A549 (cell line): ENCODE measurements around the gene USP2. TPM values are rescaled to one million over a fixed set of nuclear protein-coding genes. Genes with fewer than 3 reads are reported as not detected.

Experiments
- ATAC-seq, 2 experiments: fragments of 200-7000 bp in 1 of 2; fragments of >200 bp in 1 of 2; cut with Nextera tagmentation in 1 of 2; cut with Tn5 transposase in 1 of 2; 3 replicates each; pipeline versions ENCODE4 v1.8.0 to v1.9.1; 2018 to 2020; ENCODE audit warnings: mild to moderate bottlenecking in 1 of 2, moderate library complexity in 1 of 2
- CTCF ChIA-PET: fragments of 300-600 bp; sonication (Branson Sonifier 250); formaldehyde crosslinking; extraction: SDS; loops from one replicate; lab custom pipeline; 2021; ENCODE audit warnings: antibody characterized with exemption, inconsistent platforms; lab: Yijun Ruan, JAX
- POLR2A ChIA-PET: fragments of 350-600 bp; formaldehyde crosslinking; extraction: SDS; loops from one replicate; lab custom pipeline; 2021; ENCODE audit warnings: antibody characterized with exemption, inconsistent platforms; lab: Yijun Ruan, JAX
- DNase-seq, 2 experiments: peaks; one replicate each; pipeline versions ENCODE4 v3.0.0 to v3.0.0-alpha.2; 2011 to 2016; ENCODE audit warnings: low read depth in 1 of 2, low spot score in 1 of 2
- FAIRE-seq: peaks from 2 replicates; lab custom pipeline; 2011; peaks lifted over from hg19 to GRCh38; lab: Jason Lieb, UNC
- H3K27ac ChIP-seq, 2 experiments: fragments of >200 bp; sonication (Bioruptor Twin); formaldehyde crosslinking; 3 replicates each; pipeline ENCODE4 v1.5.1; 2016 to 2017
- H3K4me1 ChIP-seq: fragments of >200 bp; sonication (Bioruptor Twin); formaldehyde crosslinking; 3 replicates; pipeline ENCODE4 v1.6.1; 2016
- H3K4me2 ChIP-seq: fragments of >200 bp; sonication (Bioruptor Twin); formaldehyde crosslinking; 3 replicates; pipeline ENCODE4 v1.6.1; 2016
- H3K4me3 ChIP-seq: fragments of >200 bp; sonication (Bioruptor Twin); formaldehyde crosslinking; 3 replicates; pipeline ENCODE4 v1.5.1; 2016
- H3K9me3 ChIP-seq: fragments of >200 bp; sonication (Bioruptor Twin); formaldehyde crosslinking; 3 replicates; pipeline ENCODE4 v1.6.1; 2016
- CEBPB ChIP-seq, 2 experiments: fragments of >200 bp in 1 of 2; sonication (Bioruptor Twin) in 1 of 2; formaldehyde crosslinking in 1 of 2; IDR thresholded peaks; 2 replicates each; pipeline ENCODE4 v1.6.1; 2012 to 2016
- CHD4 ChIP-seq: fragments of 200-600 bp; sonication (generic); IDR thresholded peaks from 2 replicates; pipeline ENCODE4 v1.6.1; 2016; ENCODE audit warnings: antibody characterized with exemption, mild to moderate bottlenecking, borderline replicate concordance
- ESRRA ChIP-seq: fragments of 150-350 bp; IDR thresholded peaks from 2 replicates; pipeline ENCODE4 v1.6.1; 2014; ENCODE audit warnings: mild to moderate bottlenecking, low read length, borderline replicate concordance
- FOXS1 ChIP-seq: fragments of 250-450 bp; sonication (Bioruptor Pico); IDR thresholded peaks from 2 replicates; pipeline ENCODE4 v1.5.0; 2020; ENCODE audit warnings: mild to moderate bottlenecking, moderate library complexity
- GATA3 ChIP-seq: IDR thresholded peaks from 2 replicates; pipeline ENCODE4 v1.6.1; 2012; ENCODE audit warnings: borderline replicate concordance
- HDAC2 ChIP-seq: fragments of 200-600 bp; sonication (generic); IDR thresholded peaks from 2 replicates; pipeline ENCODE4 v1.6.1; 2016
- HOXA7 ChIP-seq: fragments of 250-450 bp; sonication (Bioruptor Pico); IDR thresholded peaks from 2 replicates; pipeline ENCODE4 v1.5.0; 2020; ENCODE audit warnings: mild to moderate bottlenecking, moderate library complexity
- HOXB5 ChIP-seq: fragments of 250-450 bp; sonication (Bioruptor Pico); IDR thresholded peaks from 2 replicates; pipeline ENCODE4 v1.5.0; 2020; ENCODE audit warnings: mild to moderate bottlenecking, moderate library complexity
- KDM1A ChIP-seq: fragments of 200-600 bp; sonication (generic); IDR thresholded peaks from 2 replicates; pipeline ENCODE4 v1.6.1; 2016; ENCODE audit warnings: low read depth, mild to moderate bottlenecking
- KDM5A ChIP-seq: fragments of 200-600 bp; sonication (generic); IDR thresholded peaks from 2 replicates; pipeline ENCODE4 v1.6.1; 2016; ENCODE audit warnings: antibody characterized with exemption, mild to moderate bottlenecking
- MAZ ChIP-seq: fragments of 150-350 bp; IDR thresholded peaks from 2 replicates; pipeline ENCODE4 v1.6.1; 2014; ENCODE audit warnings: antibody characterized with exemption, low read depth, low read length, borderline replicate concordance
- NFE2L2 ChIP-seq: fragments of 150-350 bp; conservative IDR thresholded peaks from 2 replicates; pipeline ENCODE4 v1.6.1; 2014; ENCODE audit warnings: low read length
- PBX3 ChIP-seq: IDR thresholded peaks from 2 replicates; pipeline ENCODE4 v1.6.1; 2012
- SMC3 ChIP-seq: fragments of >200 bp; sonication (Bioruptor Twin); formaldehyde crosslinking; IDR thresholded peaks from 3 replicates; pipeline ENCODE4 v1.6.1; 2018; ENCODE audit warnings: inconsistent platforms
- SREBF2 ChIP-seq: fragments of 450-650 bp; IDR thresholded peaks from 2 replicates; pipeline ENCODE4 v1.6.1; 2014; ENCODE audit warnings: mild to moderate bottlenecking, moderate library complexity
- ZFP36 ChIP-seq: fragments of 450-650 bp; IDR thresholded peaks from 2 replicates; pipeline ENCODE4 v1.6.1; 2014; ENCODE audit warnings: borderline replicate concordance; ENCODE audit not compliant: partially characterized antibody
- WGBS: methylation state at CpG from one replicate; pipeline ENCODE4 v1.1.6; 2017; ENCODE audit errors: missing lambda C conversion rate; 5-methylcytosine and 5-hydroxymethylcytosine counted together
- polyA plus RNA-seq, 4 experiments: library from polyadenylated mRNA; depleted of rRNA in 3 of 4; stranded (reverse); fragments of >200 nt; fragmentation: RNase III in 1 of 4; extraction: RNeasy Plus Mini Kit Qiagen cat#74134 plus additional on column Dnase treatment in 1 of 4; gene quantifications; 2 replicates in 3 of 4; 3 replicates in 1 of 4; pipeline ENCODE4 v1.2.3, GENCODE V29; 2011 to 2017
- TF ChIP-seq, protein P1 (sequence below): fragments of 200-600 bp; sonication (generic); IDR thresholded peaks from 2 replicates; pipeline ENCODE4 v1.6.1; 2016; ENCODE audit warnings: antibody characterized with exemption, mild to moderate bottlenecking, moderate library complexity
- TF ChIP-seq, protein P2 (sequence below): fragments of >200 bp; sonication (Bioruptor Twin); formaldehyde crosslinking; IDR thresholded peaks from 3 replicates; pipeline ENCODE4 v1.6.1; 2016
- TF ChIP-seq, protein P3 (sequence below): fragments of 450-650 bp; IDR thresholded peaks from 2 replicates; pipeline ENCODE4 v1.6.1; 2014; ENCODE audit warnings: antibody characterized with exemption
- TF ChIP-seq, protein P4 (sequence below): fragments of 250-450 bp; sonication (Bioruptor Pico); IDR thresholded peaks from 2 replicates; pipeline ENCODE4 v1.5.0; 2021; ENCODE audit warnings: mild to moderate bottlenecking, moderate library complexity, borderline replicate concordance

Gene USP2
- polyA plus RNA-seq, 2 of the 4 experiments (the other 2 are of a cell fraction), result 0.30 to 0.48 TPM

DNA sequence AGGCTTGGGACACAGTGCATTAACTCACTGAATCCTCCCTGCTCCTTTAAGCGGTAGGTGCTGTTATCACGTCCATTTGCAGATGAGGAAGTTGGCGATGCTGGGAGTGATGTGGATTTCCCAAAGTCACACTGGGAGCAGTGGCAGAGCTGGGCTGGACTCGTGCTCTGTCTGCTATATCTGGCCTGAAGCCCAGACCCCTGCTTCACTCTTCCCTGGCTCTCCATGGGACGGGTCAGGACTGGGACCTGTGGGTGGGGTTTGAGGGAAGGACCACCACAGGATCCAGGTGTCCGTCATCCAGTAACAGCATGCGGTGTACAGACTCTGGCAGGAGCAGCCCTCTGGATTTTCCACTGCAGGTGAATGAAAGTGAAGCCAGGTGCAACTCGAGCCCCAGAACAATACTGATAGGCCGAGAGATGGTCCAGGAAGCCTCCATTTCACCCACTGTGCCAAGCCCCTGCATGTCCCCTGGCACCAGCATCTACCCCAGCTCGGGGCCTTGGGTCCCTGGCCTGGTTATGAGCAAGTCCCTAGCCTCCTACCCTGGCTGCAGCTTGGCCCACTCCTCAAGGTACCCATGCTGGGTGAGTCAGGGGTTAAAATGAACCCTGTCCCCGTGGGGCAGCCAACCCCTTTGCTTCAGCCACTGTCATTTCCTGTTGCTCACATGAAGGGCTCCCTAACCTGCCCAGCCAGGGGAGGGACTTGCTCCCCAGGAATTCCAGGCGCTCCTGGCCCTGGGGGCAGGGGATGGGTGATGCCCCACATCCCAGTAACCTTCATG is 4.2 kb downstream of the USP2 start:
- Histone ChIP-seq H3K4me3 (no peak overlapping the region), H3K9me3 (no peaks in the 10 kb centered on the region), H3K4me2 (no peak overlapping the region), H3K4me1 (peaks cover 10% of the 10 kb centered on the region; the same call in 1 of the 3 replicates), H3K27ac (no peak overlapping the region)
- WGBS, result 69% methylated on average over 4 of the region's 12 CpGs
- DNase-seq, result no peak
- FAIRE-seq, result no peak
- ChIA-PET POLR2A (interaction anchor here (1.7 kb wide), 1 partner anchor 16 kb away, joined by 5 read pairs; no protein-coding TSS in a partner anchor), CTCF (interaction anchor here (0.5 to 20.0 kb wide), 7 partner anchors 9 to 168 kb away, joined by 3 to 341 read pairs (median 12); partner anchors contain the start of genes C1QTNF5 and RNF26)
- TF ChIP-seq, protein P1, sequence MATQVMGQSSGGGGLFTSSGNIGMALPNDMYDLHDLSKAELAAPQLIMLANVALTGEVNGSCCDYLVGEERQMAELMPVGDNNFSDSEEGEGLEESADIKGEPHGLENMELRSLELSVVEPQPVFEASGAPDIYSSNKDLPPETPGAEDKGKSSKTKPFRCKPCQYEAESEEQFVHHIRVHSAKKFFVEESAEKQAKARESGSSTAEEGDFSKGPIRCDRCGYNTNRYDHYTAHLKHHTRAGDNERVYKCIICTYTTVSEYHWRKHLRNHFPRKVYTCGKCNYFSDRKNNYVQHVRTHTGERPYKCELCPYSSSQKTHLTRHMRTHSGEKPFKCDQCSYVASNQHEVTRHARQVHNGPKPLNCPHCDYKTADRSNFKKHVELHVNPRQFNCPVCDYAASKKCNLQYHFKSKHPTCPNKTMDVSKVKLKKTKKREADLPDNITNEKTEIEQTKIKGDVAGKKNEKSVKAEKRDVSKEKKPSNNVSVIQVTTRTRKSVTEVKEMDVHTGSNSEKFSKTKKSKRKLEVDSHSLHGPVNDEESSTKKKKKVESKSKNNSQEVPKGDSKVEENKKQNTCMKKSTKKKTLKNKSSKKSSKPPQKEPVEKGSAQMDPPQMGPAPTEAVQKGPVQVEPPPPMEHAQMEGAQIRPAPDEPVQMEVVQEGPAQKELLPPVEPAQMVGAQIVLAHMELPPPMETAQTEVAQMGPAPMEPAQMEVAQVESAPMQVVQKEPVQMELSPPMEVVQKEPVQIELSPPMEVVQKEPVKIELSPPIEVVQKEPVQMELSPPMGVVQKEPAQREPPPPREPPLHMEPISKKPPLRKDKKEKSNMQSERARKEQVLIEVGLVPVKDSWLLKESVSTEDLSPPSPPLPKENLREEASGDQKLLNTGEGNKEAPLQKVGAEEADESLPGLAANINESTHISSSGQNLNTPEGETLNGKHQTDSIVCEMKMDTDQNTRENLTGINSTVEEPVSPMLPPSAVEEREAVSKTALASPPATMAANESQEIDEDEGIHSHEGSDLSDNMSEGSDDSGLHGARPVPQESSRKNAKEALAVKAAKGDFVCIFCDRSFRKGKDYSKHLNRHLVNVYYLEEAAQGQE, result no peak
- no peak for ATAC-seq

DNA sequence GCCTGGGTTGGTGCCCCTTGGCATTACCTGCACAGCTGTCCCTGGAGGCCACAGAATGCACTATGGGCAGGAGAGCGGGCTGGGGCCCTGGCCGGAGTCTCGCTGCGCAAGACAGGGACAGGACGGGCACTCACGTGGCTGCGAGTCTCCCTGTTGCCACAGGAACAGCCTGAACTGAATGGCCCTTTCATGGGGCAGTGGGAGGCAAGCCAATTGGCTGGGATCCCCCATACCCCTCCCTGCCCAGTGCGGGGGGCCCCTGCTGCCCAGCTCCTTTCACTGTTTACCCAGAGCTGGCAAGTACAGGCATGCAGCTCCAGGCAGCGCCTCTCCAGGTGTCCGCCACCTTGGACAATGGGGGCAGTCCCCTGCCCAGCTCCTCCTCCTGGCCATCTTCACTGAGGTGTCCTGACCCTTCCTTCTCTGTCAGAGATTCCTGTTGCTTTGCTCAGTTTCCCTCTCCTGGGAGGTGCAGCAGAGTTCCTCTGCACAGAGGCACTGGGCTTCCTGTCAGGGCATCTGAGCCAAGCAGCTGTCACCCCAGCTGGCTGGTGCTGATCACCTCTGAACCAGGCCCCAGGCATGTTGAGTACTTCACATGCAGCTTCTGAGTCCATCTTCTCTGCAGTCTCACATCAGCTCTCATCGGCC is 5.2 kb downstream of the USP2 start:
- DNase-seq (no peak), FAIRE-seq (no peak), ATAC-seq (no peak)
- CTCF ChIA-PET, result interaction anchor here (0.8 to 20.0 kb wide), 11 partner anchors 8 to 100 kb away, joined by 3 to 341 read pairs (median 7); partner anchors contain the start of genes C1QTNF5, MFRP and RNF26
- H3K27ac ChIP-seq, result no peak overlapping the region; a peak in 1 of 6 replicates
- WGBS, result 85% methylated on average over 11 of the region's 11 CpGs
- no peaks in the 10 kb centered on the region for H3K9me3 ChIP-seq
- H3K4me2 ChIP-seq, result no peak overlapping the region
- TF ChIP-seq SMC3 (no peak), SREBF2 (no peak), MAZ (no peak), NFE2L2 (no peak), HOXB5 (no peak), GATA3 (no peak), ESRRA (no peak)
- TF ChIP-seq, protein P2, sequence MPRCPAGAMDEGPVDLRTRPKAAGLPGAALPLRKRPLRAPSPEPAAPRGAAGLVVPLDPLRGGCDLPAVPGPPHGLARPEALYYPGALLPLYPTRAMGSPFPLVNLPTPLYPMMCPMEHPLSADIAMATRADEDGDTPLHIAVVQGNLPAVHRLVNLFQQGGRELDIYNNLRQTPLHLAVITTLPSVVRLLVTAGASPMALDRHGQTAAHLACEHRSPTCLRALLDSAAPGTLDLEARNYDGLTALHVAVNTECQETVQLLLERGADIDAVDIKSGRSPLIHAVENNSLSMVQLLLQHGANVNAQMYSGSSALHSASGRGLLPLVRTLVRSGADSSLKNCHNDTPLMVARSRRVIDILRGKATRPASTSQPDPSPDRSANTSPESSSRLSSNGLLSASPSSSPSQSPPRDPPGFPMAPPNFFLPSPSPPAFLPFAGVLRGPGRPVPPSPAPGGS, result no peak
- TF ChIP-seq, protein P3, sequence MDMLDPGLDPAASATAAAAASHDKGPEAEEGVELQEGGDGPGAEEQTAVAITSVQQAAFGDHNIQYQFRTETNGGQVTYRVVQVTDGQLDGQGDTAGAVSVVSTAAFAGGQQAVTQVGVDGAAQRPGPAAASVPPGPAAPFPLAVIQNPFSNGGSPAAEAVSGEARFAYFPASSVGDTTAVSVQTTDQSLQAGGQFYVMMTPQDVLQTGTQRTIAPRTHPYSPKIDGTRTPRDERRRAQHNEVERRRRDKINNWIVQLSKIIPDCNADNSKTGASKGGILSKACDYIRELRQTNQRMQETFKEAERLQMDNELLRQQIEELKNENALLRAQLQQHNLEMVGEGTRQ, result no peak
- H3K4me3 ChIP-seq, result no peak overlapping the region
- H3K4me1 ChIP-seq, result peaks cover 15% of the 10 kb centered on the region; the same call in 1 of the 3 replicates
- POLR2A ChIA-PET, result interaction anchor here (1.7 kb wide), 1 partner anchor 15 kb away, joined by 5 read pairs; no protein-coding TSS in a partner anchor

DNA sequence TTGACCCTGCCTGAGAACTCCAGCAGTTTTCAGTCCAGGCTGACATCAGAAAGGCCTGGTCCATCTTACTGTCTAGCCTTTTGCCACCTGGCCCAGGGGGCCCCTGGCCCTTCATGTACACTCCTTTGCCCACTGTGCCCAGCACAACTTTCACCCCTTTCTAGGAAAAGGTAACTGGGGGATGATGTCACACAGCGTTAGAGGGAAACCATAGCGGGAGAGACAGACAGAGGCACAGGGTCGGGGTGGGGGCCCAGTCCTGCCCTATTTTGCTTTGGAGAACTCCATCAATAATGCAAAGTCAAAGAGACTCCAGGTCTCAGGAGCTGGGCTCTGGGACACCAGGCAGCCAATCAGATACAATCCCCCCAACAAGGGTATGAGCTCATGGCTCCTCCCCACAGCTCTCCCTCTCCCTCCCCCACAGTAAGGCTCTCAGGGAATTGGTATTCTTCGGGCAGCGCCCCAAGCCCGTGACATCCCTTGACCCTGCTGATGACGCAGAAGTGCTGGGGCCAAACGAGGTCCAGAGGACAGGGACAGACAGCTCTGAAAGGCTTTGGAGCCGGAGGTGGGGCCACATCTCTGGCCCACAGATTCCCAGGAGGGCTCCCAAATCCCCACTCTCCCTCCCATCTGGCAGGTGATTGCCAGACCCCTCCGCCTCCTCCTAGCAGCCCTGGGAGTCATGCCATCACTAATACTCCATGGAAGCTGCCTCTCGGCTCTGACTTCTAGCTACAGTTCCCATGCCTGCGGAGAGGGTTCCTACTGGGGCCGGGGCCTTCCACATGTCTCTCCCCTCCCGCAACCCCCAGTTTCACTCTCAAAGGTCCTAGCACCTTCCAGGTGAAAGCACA is 5.9 kb downstream of the USP2 start:
- no peak for DNase-seq
- H3K27ac ChIP-seq, result no peak overlapping the region; a peak in 1 of 6 replicates
- WGBS, result 81% methylated on average over 12 of the region's 14 CpGs
- no peak for ATAC-seq
- H3K9me3 ChIP-seq, result no peaks in the 10 kb centered on the region
- no peak overlapping the region for H3K4me3 ChIP-seq
- peaks cover 14% of the 10 kb centered on the region; the same call in 2 of the 3 replicates for H3K4me1 ChIP-seq
- ChIA-PET POLR2A (interaction anchor here (1.7 kb wide), 1 partner anchor 14 kb away, joined by 5 read pairs; no protein-coding TSS in a partner anchor), CTCF (interaction anchor here (0.8 to 20.0 kb wide), 15 partner anchors 7 to 101 kb away, joined by 3 to 341 read pairs (median 11); partner anchors contain the start of genes C1QTNF5, MFRP and RNF26)
- no peak for FAIRE-seq
- H3K4me2 ChIP-seq, result no peak overlapping the region
- TF ChIP-seq ZFP36 (no peak), KDM5A (no peak), PBX3 (no peak), KDM1A (no peak), HOXA7 (CRISPR knock-in tag) (no peak), CHD4 (no peak), SMC3 (no peak), HDAC2 (no peak), CEBPB (IDR thresholded peaks at IDR 0.05) (no peak), FOXS1 (CRISPR knock-in tag) (no peak)
- TF ChIP-seq, protein P4, sequence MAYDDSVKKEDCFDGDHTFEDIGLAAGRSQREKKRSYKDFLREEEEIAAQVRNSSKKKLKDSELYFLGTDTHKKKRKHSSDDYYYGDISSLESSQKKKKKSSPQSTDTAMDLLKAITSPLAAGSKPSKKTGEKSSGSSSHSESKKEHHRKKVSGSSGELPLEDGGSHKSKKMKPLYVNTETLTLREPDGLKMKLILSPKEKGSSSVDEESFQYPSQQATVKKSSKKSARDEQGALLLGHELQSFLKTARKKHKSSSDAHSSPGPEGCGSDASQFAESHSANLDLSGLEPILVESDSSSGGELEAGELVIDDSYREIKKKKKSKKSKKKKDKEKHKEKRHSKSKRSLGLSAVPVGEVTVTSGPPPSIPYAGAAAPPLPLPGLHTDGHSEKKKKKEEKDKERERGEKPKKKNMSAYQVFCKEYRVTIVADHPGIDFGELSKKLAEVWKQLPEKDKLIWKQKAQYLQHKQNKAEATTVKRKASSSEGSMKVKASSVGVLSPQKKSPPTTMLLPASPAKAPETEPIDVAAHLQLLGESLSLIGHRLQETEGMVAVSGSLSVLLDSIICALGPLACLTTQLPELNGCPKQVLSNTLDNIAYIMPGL (CRISPR knock-in tag), result no peak
